AG04450 (cell line): ENCODE measurements around the gene TSNAXIP1. TPM values are rescaled to one million over a fixed set of nuclear protein-coding genes. Genes with fewer than 3 reads are reported as not detected.

Source experiments
- CTCF ChIA-PET: fragments of 300-600, 350-600 bp; formaldehyde crosslinking; extraction: SDS; loops from one replicate; lab custom pipeline; 2022; ENCODE audit warnings: antibody characterized with exemption, inconsistent platforms; lab: Charles Lee
- POLR2A ChIA-PET: fragments of 350-600 bp; formaldehyde crosslinking; extraction: SDS; loops from one replicate; lab custom pipeline; 2021; ENCODE audit warnings: antibody characterized with exemption, inconsistent platforms; lab: Yijun Ruan, JAX
- DNase-seq: peaks from one replicate; pipeline ENCODE4 v3.0.0-alpha.2; 2011; ENCODE audit warnings: low read depth, low spot score
- H3K27ac ChIP-seq: one replicate; pipeline ENCODE4 v1.5.1; 2012; ENCODE audit warnings: low read depth, low read length, control low read depth
- H3K27me3 ChIP-seq: one replicate; pipeline ENCODE4 v1.6.0; 2012; ENCODE audit warnings: low read length; ENCODE audit not compliant: control insufficient read depth, insufficient read depth
- H3K4me3 ChIP-seq: 2 replicates; pipeline ENCODE4 v1.5.1; 2011; ENCODE audit warnings: mild to moderate bottlenecking, low read depth, low read length, control low read depth
- H3K9me3 ChIP-seq: 2 replicates; pipeline ENCODE4 v1.5.1; 2012; ENCODE audit warnings: low read length; ENCODE audit not compliant: control insufficient read depth, insufficient read depth
- CTCF ChIP-seq: IDR thresholded peaks from 2 replicates; pipeline ENCODE4 v1.5.1; 2011; ENCODE audit warnings: low read depth, low read length, control low read depth, inconsistent platforms
- polyA plus RNA-seq: library from polyadenylated mRNA; depleted of rRNA; stranded (reverse); fragments of >200 nt; gene quantifications from 2 replicates; pipeline ENCODE4 v1.2.3, GENCODE V29; 2011

TSNAXIP1 gene
- polyA plus RNA-seq, 1 experiment = 0.92 TPM

GRCh38 chr16:67782567-67783352, 23.9 kb upstream of the TSNAXIP1 start:
- Histone ChIP-seq H3K27ac (no peak overlapping the region), H3K4me3 (no peak overlapping the region), H3K27me3 (no peaks in the 10 kb centered on the region), H3K9me3 (no peaks in the 10 kb centered on the region)
- no peak for TF ChIP-seq CTCF
- POLR2A ChIA-PET = no interaction called here
- no peak for DNase-seq
- CTCF ChIA-PET = interaction anchor here (1.1 to 1.5 kb wide), 2 partner anchors 33 to 104 kb away, joined by 3 to 5 read pairs; no protein-coding TSS in a partner anchor

- CTCF ChIA-PET = interaction anchor here (0.8 kb wide), 1 partner anchor 111 kb away, joined by 3 read pairs; no protein-coding TSS in a partner anchor
- POLR2A ChIA-PET = no interaction called here
- no peak overlapping the region for H3K4me3 ChIP-seq
These were observed 23.4 kb upstream of the TSNAXIP1 start for GRCh38 chr16:67783353-67783725.

GRCh38 chr16:67786491-67786890, 20.2 kb upstream of the TSNAXIP1 start:
- CTCF ChIA-PET = no interaction called here
- POLR2A ChIA-PET = no interaction called here
- H3K9me3 ChIP-seq = no peaks in the 10 kb centered on the region
- no peak overlapping the region for H3K27ac ChIP-seq
- no peak for TF ChIP-seq CTCF
- no peaks in the 10 kb centered on the region for H3K27me3 ChIP-seq
- no peak for DNase-seq
- H3K4me3 ChIP-seq = no peak overlapping the region

More at GRCh38 chr16:67783353-67783725, 23.4 kb upstream of the TSNAXIP1 start:
- no peaks in the 10 kb centered on the region for H3K9me3 ChIP-seq
- DNase-seq = no peak
- no peak overlapping the region for H3K27ac ChIP-seq
- TF ChIP-seq CTCF = no peak
- no peaks in the 10 kb centered on the region for H3K27me3 ChIP-seq

GRCh38 chr16:67790071-67790470, 16.6 kb upstream of the TSNAXIP1 start:
- Histone ChIP-seq H3K27ac (no peak overlapping the region), H3K27me3 (no peaks in the 10 kb centered on the region), H3K9me3 (no peaks in the 10 kb centered on the region), H3K4me3 (no peak overlapping the region)
- POLR2A ChIA-PET = no interaction called here
- no peak for TF ChIP-seq CTCF
- CTCF ChIA-PET = no interaction called here
- DNase-seq = no peak

GRCh38 chr16:67796099-67796718, 10.5 kb upstream of the TSNAXIP1 start:
- no peak overlapping the region for H3K27ac ChIP-seq
- no peaks in the 10 kb centered on the region for H3K9me3 ChIP-seq
- no peak for DNase-seq
- ChIA-PET CTCF (no interaction called here), POLR2A (no interaction called here)
- TF ChIP-seq CTCF = no peak
- no peaks in the 10 kb centered on the region for H3K27me3 ChIP-seq
- H3K4me3 ChIP-seq = no peak overlapping the region
